ENCODE results near the gene TOX3.

- TF ChIP-seq FOXM1 (IDR thresholded peaks at IDR 0.05; ENCODE audit: borderline replicate concordance) (no peak), FOXK2 (IDR thresholded peaks at IDR 0.05) (no peak), ARNT (IDR thresholded peaks at IDR 0.05) (no peak), FOXA1 (IDR thresholded peaks at IDR 0.05) (no peak), SP1 (IDR thresholded peaks at IDR 0.05) (no peak), TARDBP (IDR thresholded peaks at IDR 0.05) (no peak), HDGF (IDR thresholded peaks at IDR 0.05; ENCODE audit: borderline replicate concordance) (no peak)
These were observed 13.6 kb downstream of the TOX3 start for GRCh38 chr16:52533296-52533695.

All from HEK293T (cell line).